Measurements from ENCODE around the gene CHD9. TPM values are rescaled to one million over a fixed set of nuclear protein-coding genes. Genes with fewer than 3 reads are reported as not detected.

The CHD9 gene
- total RNA-seq, 4 donors from 2014 or later = 37.4 to 112 (median 64.4) TPM

DNA sequence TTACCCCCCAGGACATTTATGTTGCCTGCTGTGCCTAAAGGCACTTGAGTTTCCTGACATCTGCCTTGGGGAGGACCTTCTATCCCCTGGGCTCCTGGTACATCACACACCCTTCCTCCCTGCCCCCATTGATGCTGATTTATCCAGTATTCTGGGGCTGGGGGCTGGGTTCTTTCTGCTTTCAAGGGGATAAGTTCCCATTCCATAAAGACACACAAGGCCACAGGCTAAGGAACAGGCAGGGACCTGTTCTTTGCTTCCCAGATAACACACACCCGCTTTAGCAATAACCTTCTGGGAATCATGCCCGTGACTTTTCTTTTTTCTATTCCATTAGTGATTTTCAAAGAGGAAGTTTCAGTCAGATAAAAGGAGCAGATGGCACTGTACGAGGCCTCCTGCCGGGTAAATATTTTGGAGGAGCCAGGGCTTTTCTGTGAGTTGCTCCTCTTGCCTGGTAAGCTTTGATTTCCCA lies 30.6 kb downstream of the CHD9 start:
- 30 to 45% methylated on average over 2 to 4 of the region's 4 CpGs for WGBS, 2 donors (ENCODE audit: low coverage in 1 of 2)
- peak overlapping the region; percentile 43 to 70 (median 57) for H3K27ac ChIP-seq
- in situ Hi-C loops (cut with MboI; ENCODE audit: low pct_ligation_motif_present in 1 of 4, low pct_unique_long_range_greater_than_20kb in 1 of 4, low sequenced_read_pairs in 3 of 4) = no loop called here
- H3K27me3 ChIP-seq = no peaks in the 10 kb centered on the region
- no peak for DNase-seq
- H3K36me3 ChIP-seq = no peaks in the 10 kb centered on the region
- TF ChIP-seq EP300 (IDR thresholded peaks at IDR 0.05; ENCODE audit: low read depth) = no peak
- no peak for TF ChIP-seq POLR2AphosphoS5 (IDR thresholded peaks at IDR 0.05)
- TF ChIP-seq, protein P1, sequence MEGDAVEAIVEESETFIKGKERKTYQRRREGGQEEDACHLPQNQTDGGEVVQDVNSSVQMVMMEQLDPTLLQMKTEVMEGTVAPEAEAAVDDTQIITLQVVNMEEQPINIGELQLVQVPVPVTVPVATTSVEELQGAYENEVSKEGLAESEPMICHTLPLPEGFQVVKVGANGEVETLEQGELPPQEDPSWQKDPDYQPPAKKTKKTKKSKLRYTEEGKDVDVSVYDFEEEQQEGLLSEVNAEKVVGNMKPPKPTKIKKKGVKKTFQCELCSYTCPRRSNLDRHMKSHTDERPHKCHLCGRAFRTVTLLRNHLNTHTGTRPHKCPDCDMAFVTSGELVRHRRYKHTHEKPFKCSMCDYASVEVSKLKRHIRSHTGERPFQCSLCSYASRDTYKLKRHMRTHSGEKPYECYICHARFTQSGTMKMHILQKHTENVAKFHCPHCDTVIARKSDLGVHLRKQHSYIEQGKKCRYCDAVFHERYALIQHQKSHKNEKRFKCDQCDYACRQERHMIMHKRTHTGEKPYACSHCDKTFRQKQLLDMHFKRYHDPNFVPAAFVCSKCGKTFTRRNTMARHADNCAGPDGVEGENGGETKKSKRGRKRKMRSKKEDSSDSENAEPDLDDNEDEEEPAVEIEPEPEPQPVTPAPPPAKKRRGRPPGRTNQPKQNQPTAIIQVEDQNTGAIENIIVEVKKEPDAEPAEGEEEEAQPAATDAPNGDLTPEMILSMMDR (IDR thresholded peaks at IDR 0.05) = no peak
- TF ChIP-seq POLR2A (IDR thresholded peaks at IDR 0.05) = no peak
- peaks cover 23 to 46% (median 37%) of the 10 kb centered on the region in 4 donors for H3K4me1 ChIP-seq
- intact Hi-C loops (cut with DNase I; ENCODE audit: low total_unique reads) = no loop called here
- H3K9me3 ChIP-seq = no peaks in the 10 kb centered on the region
- H3K4me3 ChIP-seq = no peak overlapping the region

DNA sequence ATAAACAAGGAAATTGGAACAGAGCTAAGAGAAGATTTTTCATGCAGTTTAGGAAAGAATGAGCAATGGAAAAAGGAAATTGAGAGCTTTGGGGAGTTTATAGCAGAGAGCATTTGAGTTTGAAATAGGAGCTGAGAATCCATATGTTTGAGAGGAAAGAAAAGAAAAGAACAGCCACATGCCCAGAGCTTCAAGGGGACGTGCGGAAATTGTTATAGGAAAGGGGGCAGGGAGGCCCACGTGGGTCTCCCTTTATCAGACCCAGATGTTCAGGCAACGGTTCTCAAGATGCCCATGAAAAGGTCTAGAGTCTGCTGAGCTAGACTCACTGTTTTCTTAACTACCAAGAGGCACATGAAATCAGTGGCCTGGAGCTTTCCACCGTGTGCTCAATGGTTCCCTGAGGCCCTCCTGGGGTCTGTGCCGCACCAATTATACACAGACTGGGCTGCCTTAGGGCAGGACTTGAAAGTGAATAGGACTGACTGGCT lies 31.2 kb downstream of the CHD9 start:
- H3K36me3 ChIP-seq = no peaks in the 10 kb centered on the region
- H3K27ac ChIP-seq = peak overlapping the region; percentile 43 to 70 (median 57)
- intact Hi-C loops (cut with DNase I; ENCODE audit: low total_unique reads) (no loop called here), in situ Hi-C loops (cut with MboI; ENCODE audit: low pct_ligation_motif_present in 1 of 4, low pct_unique_long_range_greater_than_20kb in 1 of 4, low sequenced_read_pairs in 3 of 4) (no loop called here)
- no peak for DNase-seq
- H3K4me1 ChIP-seq = peaks cover 25 to 44% (median 38%) of the 10 kb centered on the region in 4 donors
- WGBS, 2 donors (ENCODE audit: low coverage in 1 of 2) = 73 to 79% methylated on average over 4 to 6 of the region's 6 CpGs
- no peaks in the 10 kb centered on the region for H3K9me3 ChIP-seq
- H3K4me3 ChIP-seq = no peak overlapping the region
- TF ChIP-seq EP300 (IDR thresholded peaks at IDR 0.05; ENCODE audit: low read depth) = no peak
- TF ChIP-seq, protein P1 (IDR thresholded peaks at IDR 0.05) = no peak
- TF ChIP-seq POLR2A (IDR thresholded peaks at IDR 0.05) = no peak
- TF ChIP-seq POLR2AphosphoS5 (IDR thresholded peaks at IDR 0.05) = no peak
- H3K27me3 ChIP-seq = no peaks in the 10 kb centered on the region

DNA sequence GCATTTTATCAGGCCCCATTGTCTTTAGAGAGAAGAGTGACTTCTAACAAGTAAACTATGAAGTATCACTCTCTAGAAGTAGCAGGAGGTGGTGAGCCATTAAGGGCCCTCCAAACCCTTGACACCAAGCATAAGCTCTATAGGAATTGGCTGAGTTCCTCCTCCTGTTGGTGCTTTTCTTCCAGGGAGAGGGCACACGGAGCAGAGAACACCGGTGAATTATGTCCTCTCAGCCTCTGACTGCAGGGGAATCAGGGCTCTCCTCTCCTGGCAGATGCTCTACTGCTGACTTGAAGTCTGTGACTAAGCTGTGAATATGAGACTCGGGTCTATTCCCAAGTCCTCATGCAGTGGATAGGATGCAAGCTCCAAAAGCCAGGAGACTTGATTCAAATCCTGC lies 32.3 kb downstream of the CHD9 start:
- Histone ChIP-seq H3K36me3 (no peaks in the 10 kb centered on the region), H3K4me3 (no peak overlapping the region), H3K27ac (peak overlapping the region in 3 of 4 donors; percentile 1 to 25 (median 14)), H3K4me1 (peaks cover 30 to 50% (median 44%) of the 10 kb centered on the region in 4 donors), H3K27me3 (no peaks in the 10 kb centered on the region), H3K9me3 (no peaks in the 10 kb centered on the region)
- TF ChIP-seq POLR2AphosphoS5 (IDR thresholded peaks at IDR 0.05) = no peak
- TF ChIP-seq, protein P1 (IDR thresholded peaks at IDR 0.05) = no peak
- TF ChIP-seq POLR2A (IDR thresholded peaks at IDR 0.05) = no peak
- TF ChIP-seq EP300 (IDR thresholded peaks at IDR 0.05; ENCODE audit: low read depth) = no peak
- intact Hi-C loops (cut with DNase I; ENCODE audit: low total_unique reads) (no loop called here), in situ Hi-C loops (cut with MboI; ENCODE audit: low pct_ligation_motif_present in 1 of 4, low pct_unique_long_range_greater_than_20kb in 1 of 4, low sequenced_read_pairs in 3 of 4) (no loop called here)
- DNase-seq = no peak
- 77 to 90% methylated on average over 2 to 3 of the region's 3 CpGs for WGBS, 2 donors (ENCODE audit: low coverage in 1 of 2)

DNA sequence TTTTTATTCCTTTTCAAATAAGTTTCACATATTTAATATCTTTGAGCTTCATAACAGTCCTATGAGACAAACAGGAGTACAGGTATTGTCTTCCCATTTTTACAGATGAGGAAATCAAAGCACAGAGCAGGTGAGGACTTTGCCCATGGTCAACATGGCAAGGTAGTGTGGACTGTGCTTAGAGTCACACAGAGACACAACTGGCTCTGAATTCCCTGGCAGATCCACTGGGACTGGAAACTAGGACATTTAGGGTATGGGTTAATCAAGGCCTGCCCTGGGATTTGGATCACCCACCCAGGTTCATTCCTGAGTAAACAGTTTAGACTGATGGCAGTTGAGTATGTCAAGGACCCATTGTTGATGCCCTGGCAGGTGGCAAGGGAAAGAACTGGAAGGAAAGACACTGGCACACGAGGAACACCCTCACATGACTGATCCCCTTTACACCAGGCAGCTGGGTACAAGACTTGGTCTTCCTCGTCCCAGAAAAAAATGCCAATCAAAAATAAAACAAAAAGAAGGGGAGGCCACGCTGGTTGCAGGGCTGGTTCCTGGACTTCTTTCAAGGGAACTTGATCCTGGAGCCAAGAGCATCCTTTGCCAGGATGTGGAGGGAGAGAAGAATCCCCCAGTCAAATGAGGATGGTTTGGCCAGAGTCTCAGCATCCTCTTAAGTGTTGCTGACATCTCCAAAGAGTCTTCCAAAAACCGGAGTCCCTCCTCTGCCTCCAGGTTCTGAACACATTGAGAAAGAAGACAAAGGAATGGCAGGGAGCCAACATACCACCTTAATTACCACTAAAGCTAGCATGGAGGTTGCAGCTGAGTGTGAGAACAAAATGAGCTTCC lies 34.9 kb downstream of the CHD9 start:
- H3K36me3 ChIP-seq = no peaks in the 10 kb centered on the region
- H3K27me3 ChIP-seq = no peaks in the 10 kb centered on the region
- no peak overlapping the region for H3K4me3 ChIP-seq
- DNase-seq = no peak
- intact Hi-C loops (cut with DNase I; ENCODE audit: low total_unique reads) (no loop called here), in situ Hi-C loops (cut with MboI; ENCODE audit: low pct_ligation_motif_present in 1 of 4, low pct_unique_long_range_greater_than_20kb in 1 of 4, low sequenced_read_pairs in 3 of 4) (no loop called here)
- TF ChIP-seq POLR2AphosphoS5 (IDR thresholded peaks at IDR 0.05) (no peak), EP300 (IDR thresholded peaks at IDR 0.05; ENCODE audit: low read depth) (no peak), POLR2A (IDR thresholded peaks at IDR 0.05) (no peak)
- TF ChIP-seq, protein P1 (IDR thresholded peaks at IDR 0.05) = no peak
- peak overlapping the region; percentile 85 to 93 (median 88) for H3K27ac ChIP-seq
- 24 to 30% methylated on average over 3 to 4 of the region's 4 CpGs for WGBS, 2 donors (ENCODE audit: low coverage in 1 of 2)
- no peaks in the 10 kb centered on the region for H3K9me3 ChIP-seq
- peaks cover 45 to 74% (median 62%) of the 10 kb centered on the region in 4 donors for H3K4me1 ChIP-seq
